Measurements from ENCODE around the gene GJB3. TPM values are rescaled to one million over a fixed set of nuclear protein-coding genes. Genes with fewer than 3 reads are reported as not detected.
"Not testable (repeated sequence)": the region's sequence is repeated elsewhere in the genome, so short reads cannot be mapped to it uniquely, and the experiment has no call there.

GJB3 gene
- total RNA-seq, 1 donor from 2014 or later = not detected

GRCh38 chr1:34759503-34760357 lies 21.3 kb upstream of the GJB3 start, which contains the start of gene GJB4:
Gene GJB4 (plus strand): TSS chr1:34759740. CDS start chr1:34761255, 1,515 bp downstream.
- no peaks in the 10 kb centered on the region for H3K4me1 ChIP-seq (ENCODE audit: control insufficient read depth in 3 of 3, insufficient read depth in 3 of 3, low read length in 3 of 3)
- no peak within 1 kb of the TSS for H3K27ac ChIP-seq (ENCODE audit: low read depth, low read length)
- H3K27me3 ChIP-seq (ENCODE audit: control insufficient read depth in 3 of 3, insufficient read depth in 3 of 3, low read length in 3 of 3) = peaks cover 0 to 14% (median 14%) of the 10 kb centered on the region in 3 donors

DNA sequence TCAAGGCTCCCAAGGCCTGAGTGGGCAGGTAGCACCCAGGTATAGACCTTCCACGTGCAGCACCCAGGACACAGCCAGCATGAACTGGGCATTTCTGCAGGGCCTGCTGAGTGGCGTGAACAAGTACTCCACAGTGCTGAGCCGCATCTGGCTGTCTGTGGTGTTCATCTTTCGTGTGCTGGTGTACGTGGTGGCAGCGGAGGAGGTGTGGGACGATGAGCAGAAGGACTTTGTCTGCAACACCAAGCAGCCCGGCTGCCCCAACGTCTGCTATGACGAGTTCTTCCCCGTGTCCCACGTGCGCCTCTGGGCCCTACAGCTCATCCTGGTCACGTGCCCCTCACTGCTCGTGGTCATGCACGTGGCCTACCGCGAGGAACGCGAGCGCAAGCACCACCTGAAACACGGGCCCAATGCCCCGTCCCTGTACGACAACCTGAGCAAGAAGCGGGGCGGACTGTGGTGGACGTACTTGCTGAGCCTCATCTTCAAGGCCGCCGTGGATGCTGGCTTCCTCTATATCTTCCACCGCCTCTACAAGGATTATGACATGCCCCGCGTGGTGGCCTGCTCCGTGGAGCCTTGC lies 19.7 kb upstream of the GJB3 start:
- Histone ChIP-seq H3K9ac (ENCODE audit: low read depth in 1 of 3, low read length in 3 of 3) (no peak overlapping the region), H3K4me1 (ENCODE audit: control insufficient read depth in 3 of 3, insufficient read depth in 3 of 3, low read length in 3 of 3) (no peaks in the 10 kb centered on the region), H3K27me3 (ENCODE audit: control insufficient read depth in 3 of 3, insufficient read depth in 3 of 3, low read length in 3 of 3) (peaks cover 0 to 20% (median 14%) of the 10 kb centered on the region in 3 donors), H3K36me3 (ENCODE audit: control insufficient read depth in 3 of 3, insufficient read depth in 3 of 3, low read length in 3 of 3) (no peaks in the 10 kb centered on the region), H3K9me3 (ENCODE audit: control insufficient read depth in 3 of 3, low read length in 3 of 3) (no peaks in the 10 kb centered on the region), H3K4me3 (ENCODE audit: low read length in 3 of 3) (no peak overlapping the region), H3K27ac (ENCODE audit: low read depth, low read length) (no peak overlapping the region)

More at GRCh38 chr1:34759503-34760357, 21.3 kb upstream of the GJB3 start, which contains the start of gene GJB4:
- no peak within 1 kb of the TSS for H3K4me3 ChIP-seq (ENCODE audit: low read length in 3 of 3)
- no peak within 1 kb of the TSS for H3K9ac ChIP-seq (ENCODE audit: low read depth in 1 of 3, low read length in 3 of 3)
- H3K9me3 ChIP-seq (ENCODE audit: control insufficient read depth in 3 of 3, low read length in 3 of 3) = no peaks in the 10 kb centered on the region
- H3K36me3 ChIP-seq (ENCODE audit: control insufficient read depth in 3 of 3, insufficient read depth in 3 of 3, low read length in 3 of 3) = no peaks in the 10 kb centered on the region

- Histone ChIP-seq H3K36me3 (ENCODE audit: control insufficient read depth in 3 of 3, insufficient read depth in 3 of 3, low read length in 3 of 3) (no peaks in the 10 kb centered on the region), H3K27me3 (ENCODE audit: control insufficient read depth in 3 of 3, insufficient read depth in 3 of 3, low read length in 3 of 3) (peaks cover 0 to 20% (median 14%) of the 10 kb centered on the region in 3 donors), H3K4me3 (ENCODE audit: low read length in 3 of 3) (no peak overlapping the region), H3K4me1 (ENCODE audit: control insufficient read depth in 3 of 3, insufficient read depth in 3 of 3, low read length in 3 of 3) (no peaks in the 10 kb centered on the region), H3K27ac (ENCODE audit: low read depth, low read length) (no peak overlapping the region), H3K9me3 (ENCODE audit: control insufficient read depth in 3 of 3, low read length in 3 of 3) (no peaks in the 10 kb centered on the region), H3K9ac (ENCODE audit: low read depth in 1 of 3, low read length in 3 of 3) (no peak overlapping the region)
Observed at GRCh38 chr1:34761776-34762307, 19.2 kb upstream of the GJB3 start.

DNA sequence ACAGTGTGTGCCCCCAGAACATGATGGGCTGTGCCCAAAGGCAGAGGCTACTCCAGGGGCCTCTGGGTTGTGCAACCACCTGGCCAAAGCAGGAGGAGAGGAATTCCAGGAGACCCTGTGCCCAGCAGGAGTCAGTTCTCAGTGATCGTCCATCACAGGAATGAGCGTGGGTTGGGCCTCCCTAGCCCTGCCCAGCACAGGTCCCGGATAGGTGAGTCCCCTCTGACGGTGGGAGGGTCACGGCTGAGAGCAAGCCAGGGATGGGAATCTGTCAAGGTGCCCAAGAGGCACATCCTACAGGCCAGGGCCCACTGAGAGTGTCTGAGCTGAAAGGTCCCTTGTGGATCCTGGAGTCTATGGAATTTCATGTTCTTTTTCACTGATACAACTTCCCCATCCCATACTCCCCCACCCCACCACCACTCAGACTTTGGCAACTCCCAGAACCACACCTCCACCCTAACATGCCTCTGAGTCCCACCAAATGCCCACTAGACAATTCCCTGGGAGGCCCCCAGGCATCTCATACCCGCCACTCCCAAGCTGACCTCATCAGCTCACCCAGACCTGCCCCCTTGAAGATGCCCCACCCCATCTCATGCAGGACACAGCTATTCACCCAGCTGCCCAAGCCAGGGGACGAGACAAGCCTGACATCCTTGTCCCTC lies 18.4 kb upstream of the GJB3 start:
- Histone ChIP-seq H3K36me3 (ENCODE audit: control insufficient read depth in 3 of 3, insufficient read depth in 3 of 3, low read length in 3 of 3) (no peaks in the 10 kb centered on the region), H3K9me3 (ENCODE audit: control insufficient read depth in 3 of 3, low read length in 3 of 3) (no peaks in the 10 kb centered on the region), H3K4me1 (ENCODE audit: control insufficient read depth in 3 of 3, insufficient read depth in 3 of 3, low read length in 3 of 3) (no peaks in the 10 kb centered on the region), H3K4me3 (ENCODE audit: low read length in 3 of 3) (no peak overlapping the region), H3K27ac (ENCODE audit: low read depth, low read length) (no peak overlapping the region), H3K27me3 (ENCODE audit: control insufficient read depth in 3 of 3, insufficient read depth in 3 of 3, low read length in 3 of 3) (peaks cover 0 to 20% (median 14%) of the 10 kb centered on the region in 3 donors), H3K9ac (ENCODE audit: low read depth in 1 of 3, low read length in 3 of 3) (no peak overlapping the region)

DNA sequence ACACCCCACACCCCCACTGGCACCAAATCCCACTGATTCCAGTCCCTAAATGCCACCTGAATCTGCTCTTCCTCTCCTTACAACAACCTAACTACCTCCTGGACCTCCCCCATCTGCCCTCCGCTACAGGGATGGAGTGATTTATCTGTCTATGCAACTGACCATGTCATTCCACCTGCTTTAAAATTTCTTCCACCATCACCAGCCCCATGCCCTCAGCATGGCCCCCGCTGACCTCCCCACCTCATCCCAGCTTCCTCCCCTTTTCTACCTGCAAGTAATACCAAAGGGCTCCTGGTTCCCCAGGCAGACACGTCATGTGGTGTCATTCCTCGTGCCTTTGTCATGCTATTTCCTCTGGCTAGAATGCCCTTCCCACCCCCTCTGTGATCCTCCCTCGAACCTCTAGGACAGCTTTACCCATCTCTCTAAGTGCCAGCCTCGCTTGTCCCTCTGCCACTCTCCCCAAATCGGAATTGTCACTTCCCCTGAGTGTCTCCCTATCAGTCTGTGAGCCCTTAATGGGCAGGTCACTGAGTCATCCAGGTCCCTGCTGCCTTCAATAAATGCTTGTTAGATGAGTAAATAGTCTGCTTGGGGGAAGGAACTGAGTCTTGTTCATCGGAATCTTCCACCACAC lies 17.8 kb upstream of the GJB3 start:
- H3K36me3 ChIP-seq (ENCODE audit: control insufficient read depth in 3 of 3, insufficient read depth in 3 of 3, low read length in 3 of 3) = no peaks in the 10 kb centered on the region
- H3K27me3 ChIP-seq (ENCODE audit: control insufficient read depth in 3 of 3, insufficient read depth in 3 of 3, low read length in 3 of 3) = peaks cover 0 to 23% (median 14%) of the 10 kb centered on the region in 3 donors
- no peak overlapping the region for H3K9ac ChIP-seq (ENCODE audit: low read depth in 1 of 3, low read length in 3 of 3)
- H3K4me3 ChIP-seq (ENCODE audit: low read length in 3 of 3) = no peak overlapping the region
- H3K9me3 ChIP-seq (ENCODE audit: control insufficient read depth in 3 of 3, low read length in 3 of 3) = no peaks in the 10 kb centered on the region
- H3K27ac ChIP-seq (ENCODE audit: low read depth, low read length) = no peak overlapping the region
- H3K4me1 ChIP-seq (ENCODE audit: control insufficient read depth in 3 of 3, insufficient read depth in 3 of 3, low read length in 3 of 3) = no peaks in the 10 kb centered on the region

DNA sequence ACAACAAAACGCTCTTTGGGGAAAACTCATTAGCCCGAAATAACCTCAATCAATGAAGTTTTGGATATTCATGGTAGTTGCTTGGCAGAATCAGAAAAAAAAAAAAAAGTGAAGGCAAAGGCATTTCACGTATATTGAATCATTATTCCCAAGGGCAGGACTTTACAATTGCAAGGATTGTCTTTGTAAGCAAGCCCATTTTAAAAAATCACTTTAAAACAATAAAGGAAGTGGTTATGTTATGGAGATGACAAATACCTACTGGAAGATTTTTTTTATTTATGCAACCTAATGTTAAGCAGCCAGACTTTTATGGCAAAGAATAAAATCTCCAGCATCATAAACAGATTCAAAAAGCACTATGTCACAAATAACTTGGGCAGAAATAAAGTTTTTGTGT lies 12.2 kb upstream of the GJB3 start:
- Histone ChIP-seq H3K9ac (ENCODE audit: low read depth in 1 of 3, low read length in 3 of 3) (no peak overlapping the region), H3K27me3 (ENCODE audit: control insufficient read depth in 3 of 3, insufficient read depth in 3 of 3, low read length in 3 of 3) (peaks cover 4 to 18% (median 6%) of the 10 kb centered on the region in 3 donors), H3K9me3 (ENCODE audit: control insufficient read depth in 3 of 3, low read length in 3 of 3) (no peaks in the 10 kb centered on the region), H3K4me3 (ENCODE audit: low read length in 3 of 3) (no peak overlapping the region), H3K36me3 (ENCODE audit: control insufficient read depth in 3 of 3, insufficient read depth in 3 of 3, low read length in 3 of 3) (no peaks in the 10 kb centered on the region), H3K27ac (ENCODE audit: low read depth, low read length) (no peak overlapping the region), H3K4me1 (ENCODE audit: control insufficient read depth in 3 of 3, insufficient read depth in 3 of 3, low read length in 3 of 3) (no peaks in the 10 kb centered on the region)

- no peak overlapping the region for H3K9ac ChIP-seq (ENCODE audit: low read depth in 1 of 3, low read length in 3 of 3)
- H3K27ac ChIP-seq (ENCODE audit: low read depth, low read length) = no peak overlapping the region
- no peaks in the 10 kb centered on the region for H3K36me3 ChIP-seq (ENCODE audit: control insufficient read depth in 3 of 3, insufficient read depth in 3 of 3, low read length in 3 of 3)
- peaks cover 9 to 16% (median 15%) of the 10 kb centered on the region in 3 donors for H3K27me3 ChIP-seq (ENCODE audit: control insufficient read depth in 3 of 3, insufficient read depth in 3 of 3, low read length in 3 of 3)
- no peaks in the 10 kb centered on the region for H3K9me3 ChIP-seq (ENCODE audit: control insufficient read depth in 3 of 3, low read length in 3 of 3)
- no peak overlapping the region for H3K4me3 ChIP-seq (ENCODE audit: low read length in 3 of 3)
- no peaks in the 10 kb centered on the region for H3K4me1 ChIP-seq (ENCODE audit: control insufficient read depth in 3 of 3, insufficient read depth in 3 of 3, low read length in 3 of 3)
Observed at GRCh38 chr1:34770891-34771504, 10.0 kb upstream of the GJB3 start.

DNA sequence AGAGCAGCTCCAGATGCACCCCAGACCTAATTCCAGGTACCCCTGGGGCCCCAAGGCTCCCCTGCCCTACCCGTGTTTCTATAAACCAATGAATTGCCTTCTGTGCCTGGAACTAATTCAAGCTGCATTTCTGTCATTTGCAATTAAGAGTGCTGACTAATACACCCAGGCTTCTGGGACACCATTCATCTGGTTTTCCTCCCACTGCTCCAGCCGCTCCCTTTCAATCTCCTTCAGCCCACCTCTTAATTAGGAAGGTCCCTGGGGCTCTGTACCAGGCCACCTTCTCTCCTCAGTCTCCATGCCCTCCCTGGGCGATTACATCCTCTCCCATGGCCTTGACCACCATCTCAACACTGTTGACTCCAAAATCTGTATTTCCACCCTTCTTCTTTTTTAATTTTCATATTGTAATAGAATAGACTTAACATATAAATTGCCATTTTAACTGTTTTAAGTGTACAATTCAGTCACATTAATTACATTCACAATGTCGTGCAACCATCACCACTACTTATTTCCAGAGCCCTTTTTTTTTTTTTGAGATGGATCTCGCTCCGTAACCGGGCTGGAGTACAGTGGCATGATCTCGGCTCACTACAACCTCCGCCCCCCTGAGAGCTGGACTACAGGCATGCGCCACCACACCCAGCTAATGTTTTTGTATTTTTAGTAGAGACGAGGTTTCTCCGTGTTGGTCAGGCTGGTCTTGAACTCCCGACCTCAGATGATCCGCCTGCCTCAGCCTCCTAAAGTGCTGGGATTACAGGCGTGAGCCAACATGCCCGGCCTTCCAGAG lies 9.2 kb upstream of the GJB3 start:
- Histone ChIP-seq H3K27ac (ENCODE audit: low read depth, low read length) (no peak overlapping the region), H3K4me3 (ENCODE audit: low read length in 3 of 3) (no peak overlapping the region), H3K4me1 (ENCODE audit: control insufficient read depth in 3 of 3, insufficient read depth in 3 of 3, low read length in 3 of 3) (no peaks in the 10 kb centered on the region), H3K9me3 (ENCODE audit: control insufficient read depth in 3 of 3, low read length in 3 of 3) (no peaks in the 10 kb centered on the region), H3K27me3 (ENCODE audit: control insufficient read depth in 3 of 3, insufficient read depth in 3 of 3, low read length in 3 of 3) (peaks cover 9 to 22% (median 21%) of the 10 kb centered on the region in 3 donors), H3K36me3 (ENCODE audit: control insufficient read depth in 3 of 3, insufficient read depth in 3 of 3, low read length in 3 of 3) (no peaks in the 10 kb centered on the region), H3K9ac (ENCODE audit: low read depth in 1 of 3, low read length in 3 of 3) (no peak overlapping the region)

- peaks cover 16 to 29% (median 25%) of the 10 kb centered on the region in 3 donors for H3K27me3 ChIP-seq (ENCODE audit: control insufficient read depth in 3 of 3, insufficient read depth in 3 of 3, low read length in 3 of 3)
- H3K4me1 ChIP-seq (ENCODE audit: control insufficient read depth in 3 of 3, insufficient read depth in 3 of 3, low read length in 3 of 3) = not testable (repeated sequence)
Observed at GRCh38 chr1:34773114-34773513, 7.9 kb upstream of the GJB3 start.

More at GRCh38 chr1:34773114-34773513, 7.9 kb upstream of the GJB3 start:
- H3K4me3 ChIP-seq (ENCODE audit: low read length in 3 of 3); H3K9me3 ChIP-seq (ENCODE audit: control insufficient read depth in 3 of 3, low read length in 3 of 3); H3K27ac ChIP-seq (ENCODE audit: low read depth, low read length); H3K36me3 ChIP-seq (ENCODE audit: control insufficient read depth in 3 of 3, insufficient read depth in 3 of 3, low read length in 3 of 3); H3K9ac ChIP-seq (ENCODE audit: low read depth in 1 of 3, low read length in 3 of 3): not testable (repeated sequence)

All from skeletal muscle tissue (tissue), 4 donors.